ENCODE results near the gene CUL5.
"Not testable (repeated sequence)": the region's sequence is repeated elsewhere in the genome, so short reads cannot be mapped to it uniquely, and the experiment has no call there.

Gene CUL5

GRCh38 chr11:108117746-108118371 lies 109.2 kb downstream of the CUL5 start:
- FAIRE-seq: peak; percentile 91

GRCh38 chr11:108120936-108121273 lies 112.2 kb downstream of the CUL5 start:
- FAIRE-seq: not testable (repeated sequence)

- FAIRE-seq: peak; percentile 86
These were observed 112.8 kb downstream of the CUL5 start, which contains the start of gene ACAT1 for GRCh38 chr11:108121274-108122155. ACAT1 (plus strand) TSS chr11:108121567; CDS start chr11:108121607, 40 bp downstream.

- FAIRE-seq: no peak
These were observed 113.5 kb downstream of the CUL5 start for GRCh38 chr11:108122166-108122628.

GRCh38 chr11:108125096-108125495 lies 116.4 kb downstream of the CUL5 start:
- FAIRE-seq: no peak

GRCh38 chr11:108128772-108129171 lies 120.1 kb downstream of the CUL5 start:
- FAIRE-seq: no peak

- FAIRE-seq: no peak
These were observed 123.3 kb downstream of the CUL5 start for GRCh38 chr11:108131993-108132392.

GRCh38 chr11:108132993-108133538 lies 124.4 kb downstream of the CUL5 start:
- FAIRE-seq: not testable (repeated sequence)

GRCh38 chr11:108135845-108136544 lies 127.3 kb downstream of the CUL5 start:
- no peak for FAIRE-seq

- FAIRE-seq: no peak
These were observed 128.5 kb downstream of the CUL5 start for GRCh38 chr11:108137212-108137611.

GRCh38 chr11:108142304-108142703 lies 133.6 kb downstream of the CUL5 start:
- FAIRE-seq: no peak

- FAIRE-seq: no peak
These were observed 135.9 kb downstream of the CUL5 start for GRCh38 chr11:108144615-108145014.

GRCh38 chr11:108147150-108147549 lies 138.5 kb downstream of the CUL5 start:
- FAIRE-seq: no peak

- FAIRE-seq: no peak
These were observed 139.9 kb downstream of the CUL5 start for GRCh38 chr11:108148556-108148955.

- no peak for FAIRE-seq
These were observed 145.9 kb downstream of the CUL5 start for GRCh38 chr11:108154591-108154990.

Measured in A204.1 (cell line).